Measurements from ENCODE around the gene FNIP1. TPM values are rescaled to one million over a fixed set of nuclear protein-coding genes. Genes with fewer than 3 reads are reported as not detected.
"Not testable (repeated sequence)": the region's sequence is repeated elsewhere in the genome, so short reads cannot be mapped to it uniquely, and the experiment has no call there.

FNIP1 gene
- total RNA-seq, 1 donor from 2014 or later = 30.7 TPM

DNA sequence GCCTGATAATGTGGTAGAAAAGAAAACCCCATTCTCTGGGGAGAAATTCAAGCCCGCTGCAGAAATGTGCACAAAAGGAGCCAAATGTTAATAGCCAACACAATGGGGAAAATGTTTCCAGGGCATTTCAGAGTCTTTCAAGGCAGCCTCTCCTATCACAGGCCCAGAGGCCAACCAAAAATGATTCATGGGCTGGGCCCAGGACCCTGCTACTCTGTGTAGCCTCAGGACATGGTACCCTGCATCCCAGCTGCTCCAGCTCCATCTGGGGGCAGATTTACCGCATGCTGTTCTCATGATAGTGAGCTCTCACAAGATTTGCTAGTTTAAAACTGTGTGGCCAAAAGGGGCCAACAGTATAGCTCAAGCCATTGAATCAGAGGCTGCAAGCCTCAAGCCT, 202.9 kb downstream of the FNIP1 start:
- intact Hi-C loops (cut with DNase I) = loop anchor here (10.0 kb wide), 1 partner anchor 221 kb away; no protein-coding TSS in a partner anchor
- ATAC-seq (ENCODE audit: poor library complexity) (no peak), DNase-seq (no peak)

DNA sequence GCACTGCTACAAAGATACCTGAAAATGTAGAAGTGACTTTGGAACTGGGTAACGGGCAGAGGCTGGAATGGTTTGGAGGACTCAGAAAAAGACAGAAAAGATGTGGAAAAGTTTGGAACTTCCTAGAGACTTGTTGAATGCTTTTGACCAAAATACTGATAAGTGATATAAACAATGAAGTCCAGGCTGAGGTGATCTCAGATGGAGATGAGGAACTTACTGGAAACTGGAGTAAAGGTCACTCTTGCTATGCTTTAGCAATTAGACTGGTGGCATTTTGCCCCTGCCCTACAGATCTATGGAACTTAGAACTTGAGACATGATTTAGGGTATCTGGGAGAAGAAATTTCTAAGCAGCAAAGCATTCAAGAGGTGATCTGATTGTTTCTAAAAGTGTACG, 203.4 kb downstream of the FNIP1 start:
- intact Hi-C loops (cut with DNase I) = loop anchor here (10.0 kb wide), 1 partner anchor 221 kb away; no protein-coding TSS in a partner anchor
- ATAC-seq (ENCODE audit: poor library complexity); DNase-seq: not testable (repeated sequence)

Other genes starting within 250 kb of the FNIP1 start
- 8.2 TPM for gene RAPGEF6, start 161.8 kb downstream of the FNIP1 start, total RNA-seq
- not detected for gene MEIKIN, start 148.6 kb upstream of the FNIP1 start, total RNA-seq
- gene ACSL6, start 214.6 kb upstream of the FNIP1 start, total RNA-seq = 3.0 TPM

Measured in Right ventricle myocardium superior (tissue), 1 donor.